BE2C (cell line): ENCODE results near the gene ACADVL.

Experiments used
- DNase-seq: peaks from one replicate; pipeline ENCODE4 v3.0.0-alpha.2; 2020
- H3K27me3 ChIP-seq: fragments of 250-450 bp; sonication (Bioruptor Pico); 2 replicates; pipeline ENCODE4 v1.5.1; 2020; ENCODE audit warnings: mild to moderate bottlenecking
- H3K36me3 ChIP-seq: fragments of 250-450 bp; sonication (Bioruptor Pico); 2 replicates; pipeline ENCODE4 v1.5.1; 2020; ENCODE audit warnings: mild to moderate bottlenecking
- H3K4me1 ChIP-seq: fragments of 250-450 bp; sonication (Bioruptor Pico); 2 replicates; pipeline ENCODE4 v1.5.1; 2020
- H3K4me3 ChIP-seq: 2 replicates; pipeline ENCODE4 v1.5.1; 2011; ENCODE audit warnings: low read depth, low read length
- H3K9me3 ChIP-seq: fragments of 250-450 bp; sonication (Bioruptor Pico); 2 replicates; pipeline ENCODE4 v1.5.1; 2020
- CTCF ChIP-seq: IDR thresholded peaks from 2 replicates; pipeline ENCODE4 v1.5.1; 2012; ENCODE audit warnings: mild to moderate bottlenecking, low read depth, low read length

Gene ACADVL

GRCh38 chr17:7196651-7197401 lies 22.9 kb upstream of the ACADVL start:
- Histone ChIP-seq H3K4me3 (no peak overlapping the region), H3K9me3 (no peaks in the 10 kb centered on the region), H3K27me3 (no peaks in the 10 kb centered on the region), H3K36me3 (no peaks in the 10 kb centered on the region), H3K4me1 (no peaks in the 10 kb centered on the region)
- TF ChIP-seq CTCF = no peak
- no peak for DNase-seq

- Histone ChIP-seq H3K36me3 (no peaks in the 10 kb centered on the region), H3K27me3 (no peaks in the 10 kb centered on the region), H3K4me1 (peaks cover 5% of the 10 kb centered on the region; the same call in 1 of the 2 replicates), H3K9me3 (no peaks in the 10 kb centered on the region), H3K4me3 (no peak overlapping the region)
- no peak for DNase-seq
- no peak for TF ChIP-seq CTCF
These were observed 16.3 kb upstream of the ACADVL start for GRCh38 chr17:7203391-7203790.

GRCh38 chr17:7204336-7204735 lies 15.4 kb upstream of the ACADVL start:
- Histone ChIP-seq H3K9me3 (no peaks in the 10 kb centered on the region), H3K4me1 (peaks cover 5% of the 10 kb centered on the region; the same call in 1 of the 2 replicates), H3K36me3 (no peaks in the 10 kb centered on the region), H3K27me3 (no peaks in the 10 kb centered on the region), H3K4me3 (peak overlapping the region; percentile 58)
- no peak for DNase-seq
- no peak for TF ChIP-seq CTCF

GRCh38 chr17:7204828-7205461 lies 14.8 kb upstream of the ACADVL start:
- peak overlapping the region; percentile 58 for H3K4me3 ChIP-seq
- TF ChIP-seq CTCF = no peak
- peaks cover 5% of the 10 kb centered on the region; the same call in 1 of the 2 replicates for H3K4me1 ChIP-seq
- peak; percentile 94 for DNase-seq
- H3K9me3 ChIP-seq = no peaks in the 10 kb centered on the region
- H3K36me3 ChIP-seq = no peaks in the 10 kb centered on the region
- H3K27me3 ChIP-seq = no peaks in the 10 kb centered on the region

- no peak overlapping the region for H3K4me3 ChIP-seq
- no peaks in the 10 kb centered on the region for H3K9me3 ChIP-seq
- DNase-seq = no peak
- no peaks in the 10 kb centered on the region for H3K27me3 ChIP-seq
- peaks cover 5% of the 10 kb centered on the region; the same call in 1 of the 2 replicates for H3K4me1 ChIP-seq
- no peaks in the 10 kb centered on the region for H3K36me3 ChIP-seq
- TF ChIP-seq CTCF = no peak
These were observed 14.2 kb upstream of the ACADVL start for GRCh38 chr17:7205561-7205960.
